Effector memory CD4-positive, alpha-beta T cell (primary cell): ENCODE data around the gene SMOC2.

Experiments used
- DNase-seq, 3 donors: peaks; one replicate each; pipeline ENCODE4 v3.0.0-alpha.2; 2020
- H3K27ac ChIP-seq: 2 replicates; pipeline ENCODE4 v1.7.0; 2013; ENCODE audit warnings: mild to moderate bottlenecking, low read length, moderate library complexity; ENCODE audit not compliant: insufficient read depth, poor library complexity, severe bottlenecking
- H3K27me3 ChIP-seq: replicated peaks from 2 replicates; pipeline ENCODE4 v1.7.0; 2013; ENCODE audit warnings: mild to moderate bottlenecking, low read length; ENCODE audit not compliant: insufficient read depth, control insufficient read depth, poor library complexity, severe bottlenecking
- H3K36me3 ChIP-seq: 2 replicates; pipeline ENCODE4 v1.7.0; 2013; ENCODE audit warnings: mild to moderate bottlenecking, low read length, moderate library complexity; ENCODE audit not compliant: control insufficient read depth, insufficient read depth
- H3K4me1 ChIP-seq: 2 replicates; pipeline ENCODE4 v1.7.0; 2013; ENCODE audit warnings: low read length, mild to moderate bottlenecking; ENCODE audit not compliant: control insufficient read depth, insufficient read depth, poor library complexity, severe bottlenecking
- H3K4me3 ChIP-seq: 2 replicates; pipeline ENCODE4 v1.7.0; 2013; ENCODE audit warnings: low read length, low read depth, mild to moderate bottlenecking; ENCODE audit not compliant: insufficient read depth, poor library complexity, severe bottlenecking
- H3K9me3 ChIP-seq: 2 replicates; pipeline ENCODE4 v1.7.0; 2013; ENCODE audit warnings: mild to moderate bottlenecking, low read length, moderate library complexity; ENCODE audit not compliant: control insufficient read depth

SMOC2 gene

GRCh38 chr6:168650671-168651111 lies 209.7 kb downstream of the SMOC2 start:
- H3K9me3 ChIP-seq: no peaks in the 10 kb centered on the region
- H3K27ac ChIP-seq: no peak overlapping the region
- no peak overlapping the region for H3K4me3 ChIP-seq
- H3K27me3 ChIP-seq: no peaks in the 10 kb centered on the region
- no peaks in the 10 kb centered on the region for H3K4me1 ChIP-seq
- DNase-seq: no peak
- no peaks in the 10 kb centered on the region for H3K36me3 ChIP-seq

GRCh38 chr6:168655462-168656152 lies 214.6 kb downstream of the SMOC2 start:
- no peak overlapping the region for H3K4me3 ChIP-seq
- no peaks in the 10 kb centered on the region for H3K27me3 ChIP-seq
- no peak overlapping the region for H3K27ac ChIP-seq
- no peaks in the 10 kb centered on the region for H3K4me1 ChIP-seq
- no peaks in the 10 kb centered on the region for H3K9me3 ChIP-seq
- DNase-seq: no peak
- no peaks in the 10 kb centered on the region for H3K36me3 ChIP-seq

- no peaks in the 10 kb centered on the region for H3K36me3 ChIP-seq
- no peak for DNase-seq
- no peaks in the 10 kb centered on the region for H3K4me1 ChIP-seq
- no peak overlapping the region for H3K27ac ChIP-seq
- no peak overlapping the region for H3K4me3 ChIP-seq
- H3K27me3 ChIP-seq: no peaks in the 10 kb centered on the region
- no peaks in the 10 kb centered on the region for H3K9me3 ChIP-seq
Observed at GRCh38 chr6:168658059-168658458, 217.1 kb downstream of the SMOC2 start.

- no peak overlapping the region for H3K4me3 ChIP-seq
- no peaks in the 10 kb centered on the region for H3K4me1 ChIP-seq
- no peaks in the 10 kb centered on the region for H3K27me3 ChIP-seq
- no peaks in the 10 kb centered on the region for H3K36me3 ChIP-seq
- no peaks in the 10 kb centered on the region for H3K9me3 ChIP-seq
- no peak for DNase-seq
- H3K27ac ChIP-seq: no peak overlapping the region
Observed at GRCh38 chr6:168660400-168660945, 219.5 kb downstream of the SMOC2 start.

- no peaks in the 10 kb centered on the region for H3K36me3 ChIP-seq
- H3K4me3 ChIP-seq: no peak overlapping the region
- H3K9me3 ChIP-seq: no peaks in the 10 kb centered on the region
- no peak overlapping the region for H3K27ac ChIP-seq
- no peaks in the 10 kb centered on the region for H3K4me1 ChIP-seq
- H3K27me3 ChIP-seq: no peaks in the 10 kb centered on the region
- no peak for DNase-seq
Observed at GRCh38 chr6:168662301-168662936, 221.4 kb downstream of the SMOC2 start.

- Histone ChIP-seq H3K4me1 (no peaks in the 10 kb centered on the region), H3K27ac (no peak overlapping the region), H3K36me3 (no peaks in the 10 kb centered on the region), H3K4me3 (no peak overlapping the region), H3K9me3 (no peaks in the 10 kb centered on the region), H3K27me3 (no peaks in the 10 kb centered on the region)
- DNase-seq: no peak
Observed at GRCh38 chr6:168663041-168663440, 222.1 kb downstream of the SMOC2 start.

GRCh38 chr6:168664956-168665355 lies 224.0 kb downstream of the SMOC2 start:
- H3K4me3 ChIP-seq: no peak overlapping the region
- no peaks in the 10 kb centered on the region for H3K4me1 ChIP-seq
- no peaks in the 10 kb centered on the region for H3K36me3 ChIP-seq
- no peaks in the 10 kb centered on the region for H3K9me3 ChIP-seq
- DNase-seq: no peak
- no peaks in the 10 kb centered on the region for H3K27me3 ChIP-seq
- H3K27ac ChIP-seq: no peak overlapping the region

GRCh38 chr6:168666170-168666569 lies 225.2 kb downstream of the SMOC2 start:
- Histone ChIP-seq H3K4me3 (no peak overlapping the region), H3K27ac (no peak overlapping the region), H3K27me3 (no peaks in the 10 kb centered on the region), H3K4me1 (no peaks in the 10 kb centered on the region), H3K36me3 (no peaks in the 10 kb centered on the region), H3K9me3 (no peaks in the 10 kb centered on the region)
- no peak for DNase-seq

- no peak for DNase-seq
- no peak overlapping the region for H3K4me3 ChIP-seq
- no peaks in the 10 kb centered on the region for H3K27me3 ChIP-seq
- H3K36me3 ChIP-seq: no peaks in the 10 kb centered on the region
- H3K27ac ChIP-seq: no peak overlapping the region
- no peaks in the 10 kb centered on the region for H3K4me1 ChIP-seq
- no peaks in the 10 kb centered on the region for H3K9me3 ChIP-seq
Observed at GRCh38 chr6:168666699-168667427, 225.9 kb downstream of the SMOC2 start.

- H3K27me3 ChIP-seq: no peaks in the 10 kb centered on the region
- H3K9me3 ChIP-seq: no peaks in the 10 kb centered on the region
- H3K27ac ChIP-seq: no peak overlapping the region
- no peaks in the 10 kb centered on the region for H3K36me3 ChIP-seq
- H3K4me1 ChIP-seq: no peaks in the 10 kb centered on the region
- no peak overlapping the region for H3K4me3 ChIP-seq
- no peak for DNase-seq
Observed at GRCh38 chr6:168667428-168667805, 226.4 kb downstream of the SMOC2 start.
